Left forelimb (tissue), 1 donor: ENCODE data around the gene PDSS2.

Source experiments
- DNase-seq: peaks from one replicate; pipeline ENCODE4 v3.0.0-alpha.2; 2018; ENCODE audit warnings: low spot score

Gene PDSS2

DNA sequence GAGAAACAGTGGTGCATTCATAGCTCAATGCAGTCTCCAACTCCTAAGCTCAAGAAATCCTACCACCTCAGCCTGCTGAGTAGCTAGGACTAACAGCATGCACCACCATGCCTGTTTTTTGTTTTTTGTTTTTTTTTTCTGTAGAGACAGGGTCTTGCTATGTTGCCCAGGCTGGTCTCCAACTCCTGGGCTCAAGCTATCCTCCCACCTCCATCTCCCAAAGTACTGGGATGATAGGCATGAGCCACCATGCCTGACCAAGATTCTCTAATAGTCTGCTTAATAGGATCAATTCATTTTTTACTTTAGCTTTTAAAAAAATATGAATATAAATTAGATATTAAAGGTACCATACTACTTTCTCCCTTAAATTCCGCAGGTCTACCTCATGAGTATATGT is 191.7 kb downstream of the PDSS2 start:
- DNase-seq, result no peak

DNA sequence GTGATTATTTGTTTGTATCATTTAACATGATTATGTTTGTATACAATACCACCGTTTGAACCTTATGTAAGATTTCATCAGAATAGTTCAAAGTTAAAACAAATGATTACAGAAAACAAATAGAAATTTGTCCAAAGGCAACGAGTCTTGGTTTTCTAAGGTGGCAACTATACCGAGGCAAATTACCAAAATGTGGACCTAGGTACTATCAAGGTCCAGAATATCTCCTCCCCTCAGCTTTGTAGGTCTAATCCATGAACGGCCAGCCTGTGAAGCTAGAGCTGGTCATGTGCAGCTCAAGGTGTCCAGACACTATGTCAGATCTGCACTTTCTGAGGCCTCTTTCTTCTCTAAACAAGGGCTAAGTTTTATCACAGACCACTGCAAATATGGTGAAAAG is 192.4 kb downstream of the PDSS2 start:
- no peak for DNase-seq

DNA sequence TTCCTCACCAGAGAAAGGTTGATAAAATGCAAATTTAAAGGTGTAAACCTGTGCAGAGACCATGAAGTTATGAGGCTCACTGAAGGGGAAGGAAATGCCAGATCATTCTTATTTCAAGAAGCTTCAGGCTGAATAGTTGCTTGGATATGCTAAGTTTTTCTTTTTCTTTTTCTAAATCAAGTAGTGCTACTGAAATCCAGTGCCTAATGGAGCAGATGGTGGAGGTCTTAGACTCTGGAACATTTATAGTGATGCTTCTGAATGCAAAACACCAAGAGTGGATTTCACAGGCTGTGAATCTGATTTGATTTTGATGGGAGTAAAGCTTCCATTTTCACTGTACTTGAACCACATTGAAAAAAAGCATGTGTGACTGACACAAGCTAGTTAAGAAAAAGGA is 192.8 kb downstream of the PDSS2 start:
- DNase-seq, result no peak

DNA sequence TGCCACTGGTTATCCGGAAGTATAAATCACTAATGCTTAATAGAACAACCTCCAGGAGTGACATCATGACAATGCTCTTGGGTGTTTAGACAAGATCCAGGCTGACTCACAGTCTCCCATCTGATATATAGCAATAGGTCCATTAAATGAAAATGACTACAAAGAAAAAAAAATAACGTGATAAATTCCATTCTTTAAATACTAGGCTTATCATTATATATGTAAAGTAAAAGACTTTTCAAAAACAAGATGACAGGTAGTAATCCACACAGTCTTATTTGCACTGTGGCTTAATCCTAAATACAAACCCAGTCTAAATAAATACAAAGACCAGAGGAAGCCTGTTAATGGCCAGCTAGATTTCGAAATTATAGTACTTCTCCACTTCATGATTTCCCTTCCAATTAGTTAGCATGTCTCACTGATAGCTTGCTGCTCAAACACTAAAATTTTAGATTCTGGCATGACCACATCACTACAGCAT is 195.0 kb downstream of the PDSS2 start:
- no peak for DNase-seq

DNA sequence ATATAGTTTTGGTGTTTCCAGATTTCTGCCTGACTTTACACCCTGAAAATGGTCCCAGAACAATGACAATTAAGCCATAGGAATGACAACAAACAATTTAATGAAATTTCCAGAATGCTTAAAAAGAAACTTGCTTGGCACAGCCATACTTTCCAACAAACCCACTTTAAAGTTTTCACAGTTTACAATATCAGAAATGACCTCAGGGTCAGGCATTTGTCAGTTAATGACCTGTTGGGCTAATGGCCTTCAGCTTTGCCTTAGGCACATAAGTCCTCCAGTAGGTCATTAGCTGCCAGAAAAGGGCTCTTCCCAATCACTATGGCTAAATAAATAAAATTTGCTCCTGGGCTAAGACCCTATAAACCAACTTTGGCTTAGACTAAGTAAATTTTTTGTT is 199.4 kb downstream of the PDSS2 start:
- DNase-seq, result no peak

DNA sequence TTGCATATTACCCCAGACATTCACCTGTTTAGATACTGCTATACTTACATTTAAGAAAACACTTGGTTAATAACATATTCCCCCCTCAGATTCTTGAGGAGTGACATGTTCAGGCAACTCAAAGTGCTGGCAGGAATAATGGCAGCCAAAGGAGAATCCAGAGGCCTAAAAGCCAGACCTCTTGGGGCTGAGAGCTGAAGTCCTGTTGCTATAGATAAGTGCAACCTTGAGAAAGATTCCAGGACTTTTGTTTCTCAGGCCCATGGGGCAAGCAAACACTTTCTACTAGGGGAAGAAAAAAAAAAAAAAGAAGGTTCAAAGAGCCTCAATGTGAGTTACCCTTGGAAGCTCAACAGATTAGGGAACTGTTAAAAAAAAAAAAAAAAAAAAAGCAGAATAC is 211.2 kb downstream of the PDSS2 start:
- DNase-seq, result no peak

DNA sequence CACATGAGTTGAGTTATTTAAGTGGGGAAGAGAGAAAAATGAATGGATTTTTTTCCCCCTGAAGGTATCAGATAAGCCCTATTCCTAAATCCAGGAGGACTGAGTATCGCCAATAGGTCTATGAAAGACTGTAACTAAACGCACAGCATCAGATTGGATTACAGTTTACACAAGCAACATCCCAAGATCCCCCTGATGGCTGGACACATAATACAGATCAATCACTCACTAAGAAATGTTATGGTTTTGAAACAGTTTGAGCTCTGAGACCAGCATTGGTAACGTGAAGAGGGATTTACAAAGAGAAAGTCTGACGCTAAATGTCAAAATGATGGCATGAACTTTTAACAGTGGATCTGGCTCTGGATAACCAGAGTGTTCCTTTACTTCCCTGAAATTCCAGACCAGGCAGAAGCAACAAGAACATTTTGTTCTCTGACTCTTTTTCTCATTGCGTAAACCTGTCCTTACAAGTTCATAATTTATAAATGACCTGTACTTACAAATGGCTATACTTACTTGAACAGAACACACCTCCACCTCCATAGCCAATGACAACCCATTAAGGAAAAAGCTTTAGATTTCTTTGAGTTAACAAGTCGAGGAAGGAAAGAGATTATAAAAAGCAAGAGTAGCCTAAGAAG is 212.3 kb downstream of the PDSS2 start:
- DNase-seq, result no peak

DNA sequence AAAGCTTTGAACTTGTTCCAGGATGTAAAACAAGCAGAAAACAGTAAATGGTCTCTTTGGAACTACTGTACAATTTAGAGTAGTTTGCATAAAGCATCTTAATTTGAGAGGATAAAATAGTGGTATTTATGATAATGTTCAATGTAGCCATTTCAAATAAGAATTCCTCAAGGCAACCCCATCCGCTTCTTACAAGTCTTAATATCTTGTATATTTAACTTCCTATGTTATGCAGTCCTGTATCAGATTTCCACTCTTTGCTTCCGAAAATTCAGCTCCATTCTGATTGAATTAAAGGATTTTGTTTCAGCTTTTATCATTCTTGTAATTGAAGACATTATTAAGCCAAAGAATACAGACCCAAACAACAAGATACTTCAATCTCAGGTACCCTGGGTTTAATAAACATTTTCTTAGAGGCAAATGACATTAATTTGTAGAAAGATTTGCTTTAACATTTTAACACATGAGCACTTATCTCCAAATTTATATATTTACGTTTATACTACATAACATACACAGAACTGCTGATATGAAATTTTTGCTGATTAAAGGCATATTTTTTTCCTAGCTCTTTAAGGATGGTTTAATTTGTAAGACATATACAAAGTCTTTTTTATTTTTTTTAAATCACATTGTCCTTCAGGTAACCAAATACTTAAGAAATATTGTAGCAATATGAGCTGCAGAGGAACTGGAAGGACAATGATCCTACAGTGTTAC is 213.0 kb downstream of the PDSS2 start:
- no peak for DNase-seq

DNA sequence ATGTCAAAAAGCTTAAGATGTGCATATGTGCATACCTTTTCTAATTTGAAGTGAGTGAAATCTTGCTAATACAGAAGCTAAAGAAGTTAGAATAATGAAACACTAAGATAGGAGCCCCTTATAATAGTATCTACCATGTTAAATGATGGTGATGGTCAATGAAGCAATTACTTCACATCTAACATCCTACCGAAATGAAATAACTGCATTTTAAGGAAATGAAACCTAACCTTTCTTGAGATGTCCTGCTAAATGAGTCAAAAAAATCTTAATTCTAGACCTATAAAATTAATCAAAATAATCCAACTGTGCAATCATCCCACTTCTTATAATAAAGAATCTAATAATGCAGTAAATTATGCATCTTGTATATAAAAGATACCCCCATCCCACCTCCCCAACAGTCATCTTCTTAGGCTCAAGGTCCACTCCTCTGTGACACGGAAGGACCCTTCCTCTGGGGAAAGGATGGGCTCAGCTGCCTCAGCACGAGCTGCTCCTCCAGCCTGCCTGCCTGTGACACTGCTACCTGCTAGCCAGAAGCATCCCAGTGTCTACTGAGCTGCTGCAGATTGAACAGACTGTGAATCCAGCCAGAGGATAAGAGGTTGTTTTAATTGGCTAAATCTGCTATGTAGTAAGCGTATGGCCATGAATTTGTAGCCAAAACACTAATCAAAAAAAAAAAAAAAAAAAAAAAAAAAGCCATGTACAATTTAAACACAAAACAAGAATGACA is 214.5 kb downstream of the PDSS2 start:
- no peak for DNase-seq

DNA sequence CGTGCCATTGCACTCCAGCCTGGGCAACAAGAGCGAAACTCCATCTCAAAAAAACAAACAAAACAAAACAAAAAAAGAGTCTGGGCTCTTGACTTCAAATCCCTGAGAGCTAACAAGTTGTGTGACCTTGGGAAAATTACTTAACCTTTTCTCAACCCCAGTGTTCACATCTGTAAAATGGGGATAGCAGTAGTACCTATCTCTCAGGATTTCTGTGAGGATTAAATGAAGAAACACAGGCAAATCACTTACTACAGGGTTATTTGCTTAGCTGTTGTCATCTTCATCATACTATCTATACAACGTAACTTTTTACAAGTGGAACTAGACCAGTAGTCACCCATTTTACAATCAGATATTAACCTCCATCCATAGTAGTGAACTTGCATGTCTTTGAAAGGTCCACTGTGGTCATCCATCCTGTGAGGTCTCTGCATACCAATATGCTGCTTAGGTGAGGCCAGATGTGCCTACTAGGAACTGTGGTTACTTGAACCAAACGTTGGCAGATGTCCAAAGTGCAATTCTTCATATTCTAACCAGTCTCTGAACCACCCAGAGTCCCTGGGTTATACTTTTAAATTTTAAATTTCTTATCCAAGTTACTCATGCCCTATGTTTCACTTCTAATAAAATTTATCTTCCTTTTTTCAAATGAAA is 215.2 kb downstream of the PDSS2 start:
- no peak for DNase-seq

DNA sequence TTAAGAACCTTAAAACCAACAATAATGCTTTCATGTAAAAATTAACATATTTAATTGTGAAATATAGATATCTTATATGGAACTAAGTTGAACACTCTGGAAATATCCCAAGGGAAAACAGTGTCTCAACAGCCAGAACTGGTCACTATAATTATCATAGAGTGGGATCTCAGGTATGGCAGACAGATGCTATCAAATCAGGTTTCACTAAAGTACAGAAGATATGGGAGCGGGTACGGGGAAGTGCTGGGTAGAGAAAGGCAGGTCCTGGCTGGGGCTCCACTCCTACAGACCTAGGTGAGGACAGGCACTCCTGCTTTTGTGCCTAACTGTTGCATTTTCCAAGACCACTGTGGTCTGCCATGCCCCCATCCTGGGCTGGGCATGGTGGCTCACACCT is 215.9 kb downstream of the PDSS2 start:
- no peak for DNase-seq

DNA sequence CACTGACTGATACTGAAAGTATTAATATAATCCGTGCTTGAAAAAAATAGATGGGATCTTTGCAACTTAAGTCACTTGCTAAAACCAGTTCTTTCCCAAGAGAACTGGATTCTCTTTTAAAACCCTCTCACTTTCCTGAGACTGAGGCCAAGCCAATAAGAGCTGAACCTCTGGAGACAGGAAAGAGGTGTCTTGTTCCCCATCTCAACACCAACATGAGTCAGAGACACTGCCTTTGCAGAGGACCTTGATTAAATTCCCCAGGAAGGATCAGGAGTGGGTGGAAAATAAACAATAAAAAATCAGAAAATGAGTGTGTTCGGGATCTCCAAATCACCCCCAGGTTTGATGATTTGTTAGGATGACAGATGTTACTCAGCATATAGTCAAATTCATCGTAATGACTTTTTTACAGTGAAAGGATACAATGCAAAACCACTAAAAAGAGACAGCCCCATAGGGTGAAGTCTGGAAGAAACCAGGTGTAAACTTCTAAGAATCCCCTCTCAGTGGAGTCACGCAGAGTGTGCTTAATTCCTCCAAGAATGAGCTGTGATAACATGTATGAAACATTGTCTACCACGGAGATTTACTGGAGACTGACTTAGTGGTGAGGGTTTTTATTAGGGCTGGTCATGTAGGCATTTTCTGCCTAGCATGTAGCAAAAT is 221.2 kb downstream of the PDSS2 start:
- no peak for DNase-seq

DNA sequence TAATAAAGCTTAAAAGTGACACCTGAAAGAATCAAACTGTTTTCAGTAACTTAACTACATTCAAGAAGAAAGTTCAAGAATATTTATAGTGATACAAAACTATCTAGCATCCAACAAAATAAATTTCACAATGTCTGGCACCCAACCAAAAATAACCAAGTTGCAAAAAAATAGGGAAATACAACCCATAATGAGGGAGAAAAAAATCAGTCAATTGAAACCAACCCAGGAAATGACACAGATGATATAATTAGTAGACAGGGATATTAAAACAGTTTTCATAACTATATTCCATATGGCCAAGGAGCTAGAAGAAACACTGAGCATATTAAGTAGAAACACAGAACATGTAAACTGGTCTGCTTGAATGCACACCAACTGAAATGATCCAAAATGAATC is 223.9 kb downstream of the PDSS2 start:
- DNase-seq, result no peak

DNA sequence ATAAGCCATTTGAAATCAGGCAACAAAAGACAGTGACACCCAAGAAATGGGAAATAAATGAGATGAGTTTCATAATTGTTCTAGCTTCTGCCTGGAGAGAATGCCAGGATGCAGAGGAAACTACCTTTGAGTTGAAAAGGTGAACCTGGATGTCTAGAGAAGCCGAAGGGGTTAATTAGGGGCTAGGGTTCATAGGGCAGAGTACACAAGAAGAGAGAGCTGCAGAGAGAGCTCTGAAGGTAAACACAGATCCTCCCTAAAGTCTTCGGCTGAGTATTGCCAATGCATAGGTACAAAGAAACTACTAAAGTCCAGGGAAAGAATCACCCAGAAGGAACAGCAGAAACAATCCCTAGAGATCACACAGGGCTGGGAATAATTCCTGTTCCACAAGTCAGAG is 224.4 kb downstream of the PDSS2 start:
- DNase-seq, result no peak

DNA sequence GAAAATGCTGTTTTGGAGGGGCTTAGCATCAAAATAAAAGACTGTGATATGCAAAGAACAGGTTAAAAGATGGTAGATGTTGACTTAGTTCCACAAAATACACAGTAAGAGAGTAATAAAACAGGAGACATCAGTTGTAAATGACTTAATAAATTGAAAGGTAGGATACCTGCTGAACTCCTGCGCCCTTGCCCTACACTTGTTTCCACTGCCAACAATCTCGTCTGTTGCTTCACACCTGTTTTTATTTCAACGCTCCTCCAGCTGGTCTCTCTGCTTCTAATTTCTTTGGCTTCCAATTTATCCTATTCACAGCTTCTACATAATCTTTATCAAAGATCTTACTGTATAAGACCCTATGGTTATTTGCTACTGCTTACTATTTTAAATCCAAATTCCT is 228.1 kb downstream of the PDSS2 start:
- no peak for DNase-seq

DNA sequence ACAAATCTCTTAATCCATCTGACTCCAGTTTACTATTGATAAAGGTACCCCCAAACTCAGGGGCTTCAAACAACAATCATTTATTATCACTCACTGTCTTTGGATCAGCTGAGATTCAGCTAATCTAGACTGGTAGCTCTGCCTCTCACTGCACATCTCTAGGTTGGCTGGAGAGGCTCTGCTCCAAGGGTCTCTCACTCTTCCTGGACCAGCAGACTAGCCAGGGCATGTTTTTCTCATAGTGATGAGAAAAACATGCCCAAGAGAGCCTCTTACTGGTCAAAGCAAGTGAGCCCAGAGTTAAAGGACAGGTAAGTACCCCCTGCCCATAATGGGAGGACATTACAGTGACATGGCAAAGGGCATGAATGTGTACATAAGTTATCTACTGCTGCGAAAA is 228.9 kb downstream of the PDSS2 start:
- DNase-seq, result no peak

DNA sequence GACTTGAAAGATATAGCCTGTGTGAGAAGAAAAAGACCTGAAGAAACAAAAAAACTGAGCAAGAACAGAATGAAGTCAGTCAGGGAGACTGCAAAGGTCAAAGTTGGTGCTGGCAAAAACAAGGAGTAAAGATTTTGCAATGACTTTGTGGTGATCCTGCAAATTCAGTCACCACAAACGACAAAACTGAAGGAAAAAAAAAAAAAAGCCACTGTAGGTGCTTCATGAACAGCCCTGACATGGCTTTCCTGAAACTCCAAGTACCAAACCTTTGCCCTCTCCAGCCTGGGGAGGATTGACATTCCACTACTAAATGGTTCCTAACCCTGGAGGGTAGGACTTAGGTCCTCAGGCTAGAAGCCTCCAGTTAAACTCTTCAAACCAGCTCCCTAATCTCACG is 229.3 kb downstream of the PDSS2 start:
- DNase-seq, result no peak

DNA sequence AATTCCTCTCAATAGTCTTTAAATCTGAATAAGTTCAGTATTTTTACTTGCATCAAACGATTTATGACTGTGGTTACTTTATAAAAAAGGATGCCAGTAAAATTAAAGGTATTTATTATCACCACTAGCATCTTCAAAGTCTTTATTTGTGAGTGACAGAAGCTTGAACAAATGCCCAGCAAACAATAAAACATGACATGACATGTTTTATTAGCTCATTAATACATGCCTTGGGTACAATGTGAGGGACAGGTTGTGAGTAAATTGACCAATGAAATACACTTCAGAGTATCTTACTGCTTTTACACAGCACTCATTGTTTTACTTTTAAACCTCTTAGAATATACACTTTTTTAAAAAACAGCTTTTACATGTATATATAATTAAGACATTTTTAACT is 230.6 kb downstream of the PDSS2 start:
- no peak for DNase-seq

DNA sequence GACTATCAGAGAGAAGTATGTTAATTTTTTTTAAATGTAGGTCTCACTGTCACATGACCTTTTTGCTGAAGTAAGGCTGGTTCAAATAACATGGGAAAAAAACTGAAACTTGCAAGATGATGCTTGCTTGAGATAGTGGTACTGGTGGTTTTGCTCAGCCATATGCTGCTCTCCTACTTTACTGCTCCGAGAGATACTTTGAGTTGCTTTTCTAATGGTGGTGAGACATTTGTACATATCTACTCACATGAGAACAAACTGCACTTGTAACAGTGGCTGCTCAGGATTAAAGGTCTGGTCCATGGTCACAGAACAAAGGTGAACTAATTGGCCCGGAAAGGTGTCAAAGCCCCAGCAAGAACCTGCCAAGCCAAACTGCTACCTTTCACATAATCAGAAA is 237.8 kb downstream of the PDSS2 start:
- no peak for DNase-seq

DNA sequence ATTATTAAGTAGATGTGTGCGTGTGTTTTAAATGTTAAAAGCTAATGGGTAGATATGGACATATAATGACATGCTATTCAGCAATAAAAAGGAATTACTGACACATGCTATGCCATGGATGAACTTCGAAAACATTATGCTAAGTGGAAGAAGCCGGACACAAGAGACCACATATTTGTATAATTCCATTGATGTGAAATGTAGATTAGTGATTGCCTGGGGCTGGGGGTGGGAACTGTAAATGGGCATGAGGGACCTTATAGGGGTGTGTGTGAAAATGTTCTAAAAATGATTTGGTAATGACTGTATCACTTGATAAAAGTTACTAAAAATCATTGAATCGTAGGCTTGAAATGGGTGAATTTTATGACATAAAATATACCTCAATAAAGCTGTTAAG is 239.5 kb downstream of the PDSS2 start:
- no peak for DNase-seq

DNA sequence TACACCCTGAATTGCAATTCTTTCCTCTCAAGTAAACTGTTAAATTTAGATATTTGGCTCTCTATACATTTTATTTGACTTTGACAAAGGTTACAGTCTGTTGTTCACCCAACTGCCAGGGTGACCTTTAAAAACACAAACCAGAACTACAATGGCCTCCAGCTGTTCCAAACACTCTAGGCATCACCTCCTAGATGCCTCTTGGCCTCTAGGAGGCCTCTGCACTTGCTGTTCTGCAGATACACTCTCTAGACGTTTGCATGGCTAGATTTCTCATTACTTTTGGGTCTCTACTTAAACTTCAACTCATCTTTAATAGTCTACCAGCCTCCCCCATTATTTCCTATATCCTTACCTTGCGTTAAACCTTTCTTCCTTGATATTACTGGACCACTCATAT is 241.2 kb downstream of the PDSS2 start:
- DNase-seq, result no peak

DNA sequence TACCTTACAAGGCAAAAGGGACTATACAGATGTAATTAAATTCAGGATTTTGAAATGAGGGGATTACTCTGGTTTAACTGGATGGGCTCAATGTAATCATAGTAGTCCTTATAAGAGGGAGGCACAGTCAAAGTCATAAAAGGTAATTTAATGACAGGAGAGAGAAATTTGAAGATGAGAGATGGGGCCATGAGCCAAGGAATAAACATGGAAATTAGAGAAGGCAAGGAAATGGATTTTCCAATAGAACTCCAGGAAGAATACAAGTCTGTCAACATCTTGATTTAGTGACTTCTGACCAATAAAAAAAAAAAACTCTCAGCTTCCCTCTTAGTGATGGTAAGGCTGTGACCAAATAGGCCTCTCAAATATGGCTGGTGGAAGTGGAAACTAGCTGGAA is 242.1 kb downstream of the PDSS2 start:
- DNase-seq, result no peak
